ENCODE results near the gene KRTAP19-3.

- no peak for TF ChIP-seq CTCF (conservative IDR thresholded peaks at IDR 0.05; ENCODE audit: low read length)
- no peak for TF ChIP-seq EZH2phosphoT487 (IDR thresholded peaks at IDR 0.05; ENCODE audit: borderline replicate concordance, low read depth, low read length)
Observed at GRCh38 chr21:30468900-30469714, 22.7 kb downstream of the KRTAP19-3 start.

Data from OCI-LY7 (cell line).